Activated naive CD8-positive, alpha-beta T cell (primary cell): ENCODE data around the gene NRF1.
"Not testable (repeated sequence)": the region's sequence is repeated elsewhere in the genome, so short reads cannot be mapped to it uniquely, and the experiment has no call there.

Experiments
- H3K27ac Mint-ChIP-seq: one replicate; pipeline ENCODE4 v1.8.0; 2021; ENCODE audit warnings: mixed read lengths
- H3K27me3 Mint-ChIP-seq: one replicate; pipeline ENCODE4 v1.8.0; 2021; ENCODE audit warnings: mixed read lengths
- H3K36me3 Mint-ChIP-seq: one replicate; pipeline ENCODE4 v1.8.0; 2021; ENCODE audit warnings: mixed read lengths
- H3K4me1 Mint-ChIP-seq: one replicate; pipeline ENCODE4 v1.8.0; 2021; ENCODE audit warnings: low read depth, mixed read lengths
- H3K4me3 Mint-ChIP-seq: one replicate; pipeline ENCODE4 v1.8.0; 2021; ENCODE audit warnings: mild to moderate bottlenecking, mixed read lengths
- H3K9me3 Mint-ChIP-seq: one replicate; pipeline ENCODE4 v1.8.0; 2021; ENCODE audit warnings: low read depth, mixed read lengths

The NRF1 gene

GRCh38 chr7:129617178-129617577 lies 5.7 kb downstream of the NRF1 start:
- peaks cover 5% of the 10 kb centered on the region for H3K36me3 Mint-ChIP-seq
- no peaks in the 10 kb centered on the region for H3K27me3 Mint-ChIP-seq
- H3K4me1 Mint-ChIP-seq: peaks cover 79% of the 10 kb centered on the region
- no peaks in the 10 kb centered on the region for H3K9me3 Mint-ChIP-seq
- peak overlapping the region; percentile 36 for H3K4me3 Mint-ChIP-seq
- H3K27ac Mint-ChIP-seq: no peak overlapping the region

- no peaks in the 10 kb centered on the region for H3K27me3 Mint-ChIP-seq
- peak overlapping the region; percentile 36 for H3K4me3 Mint-ChIP-seq
- H3K27ac Mint-ChIP-seq: no peak overlapping the region
- peaks cover 81% of the 10 kb centered on the region for H3K4me1 Mint-ChIP-seq
- no peaks in the 10 kb centered on the region for H3K9me3 Mint-ChIP-seq
- H3K36me3 Mint-ChIP-seq: peaks cover 5% of the 10 kb centered on the region
Observed at GRCh38 chr7:129617652-129618051, 6.1 kb downstream of the NRF1 start.

GRCh38 chr7:129626896-129627295 lies 15.4 kb downstream of the NRF1 start:
- no peaks in the 10 kb centered on the region for H3K27me3 Mint-ChIP-seq
- H3K4me1 Mint-ChIP-seq: peaks cover 58% of the 10 kb centered on the region
- no peak overlapping the region for H3K27ac Mint-ChIP-seq
- H3K4me3 Mint-ChIP-seq: no peak overlapping the region
- H3K9me3 Mint-ChIP-seq: no peaks in the 10 kb centered on the region
- peaks cover 4% of the 10 kb centered on the region for H3K36me3 Mint-ChIP-seq

GRCh38 chr7:129630341-129630740 lies 18.8 kb downstream of the NRF1 start:
- Mint-ChIP-seq H3K9me3 (no peaks in the 10 kb centered on the region), H3K27ac (peak overlapping the region; percentile 1), H3K4me3 (no peak overlapping the region), H3K27me3 (no peaks in the 10 kb centered on the region), H3K4me1 (peaks cover 53% of the 10 kb centered on the region), H3K36me3 (no peaks in the 10 kb centered on the region)

GRCh38 chr7:129634361-129635034 lies 23.0 kb downstream of the NRF1 start:
- H3K36me3 Mint-ChIP-seq: no peaks in the 10 kb centered on the region
- H3K4me1 Mint-ChIP-seq: peaks cover 54% of the 10 kb centered on the region
- H3K9me3 Mint-ChIP-seq: no peaks in the 10 kb centered on the region
- no peaks in the 10 kb centered on the region for H3K27me3 Mint-ChIP-seq
- peak overlapping the region; percentile 80 for H3K27ac Mint-ChIP-seq
- no peak overlapping the region for H3K4me3 Mint-ChIP-seq

- H3K4me3 Mint-ChIP-seq: no peak overlapping the region
- no peaks in the 10 kb centered on the region for H3K36me3 Mint-ChIP-seq
- H3K9me3 Mint-ChIP-seq: no peaks in the 10 kb centered on the region
- H3K27ac Mint-ChIP-seq: no peak overlapping the region
- peaks cover 48% of the 10 kb centered on the region for H3K4me1 Mint-ChIP-seq
- H3K27me3 Mint-ChIP-seq: no peaks in the 10 kb centered on the region
Observed at GRCh38 chr7:129635300-129636029, 23.9 kb downstream of the NRF1 start.

GRCh38 chr7:129636030-129636550 lies 24.6 kb downstream of the NRF1 start:
- H3K36me3 Mint-ChIP-seq, H3K27me3 Mint-ChIP-seq, H3K27ac Mint-ChIP-seq, H3K4me3 Mint-ChIP-seq, H3K9me3 Mint-ChIP-seq: not testable (repeated sequence)
- peaks cover 47% of the 10 kb centered on the region for H3K4me1 Mint-ChIP-seq

GRCh38 chr7:129636641-129637040 lies 25.1 kb downstream of the NRF1 start:
- H3K9me3 Mint-ChIP-seq: no peaks in the 10 kb centered on the region
- no peaks in the 10 kb centered on the region for H3K36me3 Mint-ChIP-seq
- peaks cover 48% of the 10 kb centered on the region for H3K4me1 Mint-ChIP-seq
- H3K27me3 Mint-ChIP-seq: no peaks in the 10 kb centered on the region
- H3K4me3 Mint-ChIP-seq: no peak overlapping the region
- no peak overlapping the region for H3K27ac Mint-ChIP-seq

GRCh38 chr7:129640400-129640799 lies 28.9 kb downstream of the NRF1 start:
- Mint-ChIP-seq H3K27me3 (no peaks in the 10 kb centered on the region), H3K4me1 (peaks cover 44% of the 10 kb centered on the region), H3K4me3 (no peak overlapping the region), H3K9me3 (no peaks in the 10 kb centered on the region), H3K27ac (no peak overlapping the region), H3K36me3 (no peaks in the 10 kb centered on the region)

GRCh38 chr7:129642871-129643549 lies 31.5 kb downstream of the NRF1 start:
- H3K9me3 Mint-ChIP-seq: no peaks in the 10 kb centered on the region
- H3K4me3 Mint-ChIP-seq: no peak overlapping the region
- H3K36me3 Mint-ChIP-seq: peaks cover 4% of the 10 kb centered on the region
- H3K27ac Mint-ChIP-seq: no peak overlapping the region
- peaks cover 30% of the 10 kb centered on the region for H3K4me1 Mint-ChIP-seq
- no peaks in the 10 kb centered on the region for H3K27me3 Mint-ChIP-seq

GRCh38 chr7:129643550-129644170 lies 32.1 kb downstream of the NRF1 start:
- Mint-ChIP-seq H3K27ac (no peak overlapping the region), H3K27me3 (no peaks in the 10 kb centered on the region), H3K4me3 (no peak overlapping the region), H3K36me3 (peaks cover 6% of the 10 kb centered on the region), H3K4me1 (peaks cover 26% of the 10 kb centered on the region), H3K9me3 (no peaks in the 10 kb centered on the region)

GRCh38 chr7:129644634-129645230 lies 33.2 kb downstream of the NRF1 start:
- Mint-ChIP-seq H3K4me3 (no peak overlapping the region), H3K9me3 (no peaks in the 10 kb centered on the region), H3K36me3 (peaks cover 9% of the 10 kb centered on the region), H3K27me3 (no peaks in the 10 kb centered on the region), H3K27ac (no peak overlapping the region), H3K4me1 (peaks cover 29% of the 10 kb centered on the region)

GRCh38 chr7:129646369-129647021 lies 35.0 kb downstream of the NRF1 start:
- no peak overlapping the region for H3K4me3 Mint-ChIP-seq
- H3K4me1 Mint-ChIP-seq: peaks cover 31% of the 10 kb centered on the region
- H3K27ac Mint-ChIP-seq: no peak overlapping the region
- H3K36me3 Mint-ChIP-seq: peaks cover 12% of the 10 kb centered on the region
- no peaks in the 10 kb centered on the region for H3K9me3 Mint-ChIP-seq
- no peaks in the 10 kb centered on the region for H3K27me3 Mint-ChIP-seq

GRCh38 chr7:129649128-129649690 lies 37.7 kb downstream of the NRF1 start:
- Mint-ChIP-seq H3K9me3 (no peaks in the 10 kb centered on the region), H3K27ac (peak overlapping the region; percentile 59), H3K36me3 (peaks cover 14% of the 10 kb centered on the region), H3K4me3 (no peak overlapping the region), H3K4me1 (peaks cover 35% of the 10 kb centered on the region), H3K27me3 (no peaks in the 10 kb centered on the region)
